ENCODE data around the gene RER1. TPM values are rescaled to one million over a fixed set of nuclear protein-coding genes. Genes with fewer than 3 reads are reported as not detected.

The RER1 gene
- total RNA-seq, 3 donors from 2014 or later (not counting 1 experiment from before 2014, with no cell fraction given) = 89.2 to 98.9 (median 91.9) TPM

GRCh38 chr1:2346691-2347408 lies 44.8 kb upstream of the RER1 start:
- Mint-ChIP-seq H3K9me3 (no peaks in the 10 kb centered on the region), H3K4me3 (no peak overlapping the region), H3K27ac (no peak overlapping the region), H3K27me3 (ENCODE audit: low read depth in 2 of 2) (no peaks in the 10 kb centered on the region), H3K4me1 (no peaks in the 10 kb centered on the region), H3K36me3 (no peaks in the 10 kb centered on the region)
- intact Hi-C loops (cut with micrococcal nuclease) = no loop called here
- ATAC-seq = no peak
- no peak for DNase-seq
- Histone ChIP-seq H3K27ac (ENCODE audit: low read length) (no peak overlapping the region), H3K27me3 (ENCODE audit: control insufficient read depth, insufficient read depth, low read length) (no peaks in the 10 kb centered on the region), H3K4me1 (ENCODE audit: control insufficient read depth, insufficient read depth, low read length) (no peaks in the 10 kb centered on the region), H3K9me3 (ENCODE audit: control insufficient read depth, insufficient read depth, low read length) (no peaks in the 10 kb centered on the region), H3K36me3 (ENCODE audit: control insufficient read depth, insufficient read depth, low read length) (no peaks in the 10 kb centered on the region), H3K4me3 (ENCODE audit: low read length) (no peak overlapping the region)
- no peak for TF ChIP-seq CTCF (IDR thresholded peaks at IDR 0.05)
- 87% methylated on average over 17 of the region's 17 CpGs for WGBS (ENCODE audit: insufficient coverage)

- H3K36me3 ChIP-seq (ENCODE audit: control insufficient read depth, insufficient read depth, low read length) = no peaks in the 10 kb centered on the region
- H3K27me3 ChIP-seq (ENCODE audit: control insufficient read depth, insufficient read depth, low read length) = no peaks in the 10 kb centered on the region
- H3K9me3 Mint-ChIP-seq = no peaks in the 10 kb centered on the region
- TF ChIP-seq CTCF (IDR thresholded peaks at IDR 0.05) = no peak
- no peak overlapping the region for H3K4me3 ChIP-seq (ENCODE audit: low read length)
- no peak overlapping the region for H3K27ac ChIP-seq (ENCODE audit: low read length)
- H3K27me3 Mint-ChIP-seq (ENCODE audit: low read depth in 2 of 2) = no peaks in the 10 kb centered on the region
- intact Hi-C loops (cut with micrococcal nuclease) = no loop called here
- no peak overlapping the region for H3K27ac Mint-ChIP-seq
- no peak for DNase-seq
- H3K36me3 Mint-ChIP-seq = no peaks in the 10 kb centered on the region
- no peak overlapping the region for H3K4me3 Mint-ChIP-seq
- no peak for ATAC-seq
- H3K4me1 Mint-ChIP-seq = no peaks in the 10 kb centered on the region
- H3K4me1 ChIP-seq (ENCODE audit: control insufficient read depth, insufficient read depth, low read length) = no peaks in the 10 kb centered on the region
- WGBS (ENCODE audit: insufficient coverage) = 95% methylated on average over 13 of the region's 13 CpGs
- H3K9me3 ChIP-seq (ENCODE audit: control insufficient read depth, insufficient read depth, low read length) = no peaks in the 10 kb centered on the region
These were observed 44.2 kb upstream of the RER1 start for GRCh38 chr1:2347409-2347785.

- ATAC-seq (no peak), DNase-seq (no peak)
These were observed 43.7 kb upstream of the RER1 start for GRCh38 chr1:2347896-2348295.

More at GRCh38 chr1:2347896-2348295, 43.7 kb upstream of the RER1 start:
- H3K36me3 ChIP-seq (ENCODE audit: control insufficient read depth, insufficient read depth, low read length) = no peaks in the 10 kb centered on the region
- no peak for TF ChIP-seq CTCF (IDR thresholded peaks at IDR 0.05)
- H3K4me3 ChIP-seq (ENCODE audit: low read length) = no peak overlapping the region
- H3K27me3 ChIP-seq (ENCODE audit: control insufficient read depth, insufficient read depth, low read length) = no peaks in the 10 kb centered on the region
- H3K27ac Mint-ChIP-seq = no peak overlapping the region
- H3K4me1 ChIP-seq (ENCODE audit: control insufficient read depth, insufficient read depth, low read length) = no peaks in the 10 kb centered on the region
- H3K9me3 ChIP-seq (ENCODE audit: control insufficient read depth, insufficient read depth, low read length) = no peaks in the 10 kb centered on the region
- H3K27me3 Mint-ChIP-seq (ENCODE audit: low read depth in 2 of 2) = no peaks in the 10 kb centered on the region
- 91% methylated on average over 23 of the region's 23 CpGs for WGBS (ENCODE audit: insufficient coverage)
- no peak overlapping the region for H3K27ac ChIP-seq (ENCODE audit: low read length)
- intact Hi-C loops (cut with micrococcal nuclease) = no loop called here
- H3K9me3 Mint-ChIP-seq = no peaks in the 10 kb centered on the region
- H3K4me1 Mint-ChIP-seq = no peaks in the 10 kb centered on the region
- no peak overlapping the region for H3K4me3 Mint-ChIP-seq
- H3K36me3 Mint-ChIP-seq = no peaks in the 10 kb centered on the region
